Keratinocyte (primary cell): ENCODE data around the gene C1QTNF12. TPM values are rescaled to one million over a fixed set of nuclear protein-coding genes. Genes with fewer than 3 reads are reported as not detected.
"Not testable (repeated sequence)": the region's sequence is repeated elsewhere in the genome, so short reads cannot be mapped to it uniquely, and the experiment has no call there.

ENCODE experiments used
- DNase-seq: peaks from one replicate; pipeline ENCODE4 v3.0.0-alpha.2; 2011; ENCODE audit warnings: low read depth, missing footprints, low spot score
- FAIRE-seq: peaks from 2 replicates; lab custom pipeline; 2011; peaks lifted over from hg19 to GRCh38; lab: Jason Lieb, UNC
- H2AFZ ChIP-seq: 2 replicates; pipeline ENCODE4 v1.6.0; 2012; ENCODE audit warnings: low read length, control low read depth, inconsistent platforms; ENCODE audit not compliant: control insufficient read depth
- H3K27ac ChIP-seq: 2 replicates; pipeline ENCODE4 v1.5.1; 2011; ENCODE audit warnings: low read length; ENCODE audit not compliant: control insufficient read depth, insufficient read depth
- H3K27me3 ChIP-seq: 3 replicates; pipeline ENCODE4 v1.6.0; 2011; ENCODE audit warnings: low read length; ENCODE audit not compliant: control insufficient read depth, insufficient read depth; ENCODE audit errors: extremely low read depth
- H3K36me3 ChIP-seq, 2 experiments: 2 replicates in 1 of 2; 3 replicates in 1 of 2; pipeline ENCODE4 v1.5.1; 2011; ENCODE audit warnings: low read length in 2 of 2, mild to moderate bottlenecking in 1 of 2; ENCODE audit not compliant: control insufficient read depth in 2 of 2, insufficient read depth in 2 of 2; ENCODE audit errors: extremely low read depth in 1 of 2
- H3K4me1 ChIP-seq: 3 replicates; pipeline ENCODE4 v1.5.1; 2011; ENCODE audit warnings: low read length; ENCODE audit not compliant: control insufficient read depth, insufficient read depth; ENCODE audit errors: extremely low read depth
- H3K4me2 ChIP-seq: 3 replicates; pipeline ENCODE4 v1.6.0; 2011; ENCODE audit warnings: low read depth, low read length; ENCODE audit not compliant: control insufficient read depth, insufficient read depth; ENCODE audit errors: extremely low read depth
- H3K4me3 ChIP-seq, 3 experiments: fragments of 200-600 bp in 1 of 3; sonication (generic) in 1 of 3; 2 replicates in 2 of 3; 3 replicates in 1 of 3; pipeline ENCODE4 v1.5.1; 2011 to 2016; ENCODE audit warnings: low read length in 3 of 3, mild to moderate bottlenecking in 3 of 3, control low read depth in 2 of 3, inconsistent platforms in 1 of 3, low read depth in 1 of 3, mixed read lengths in 1 of 3, mixed run types in 1 of 3, moderate library complexity in 1 of 3; ENCODE audit not compliant: control insufficient read depth in 2 of 3, insufficient read depth in 2 of 3; ENCODE audit errors: extremely low read depth in 1 of 3
- H3K79me2 ChIP-seq: 2 replicates; pipeline ENCODE4 v1.6.0; 2012; ENCODE audit warnings: low read length; ENCODE audit not compliant: control insufficient read depth, insufficient read depth
- H3K9ac ChIP-seq: 3 replicates; pipeline ENCODE4 v1.6.0; 2011; ENCODE audit warnings: low read length; ENCODE audit not compliant: control insufficient read depth, insufficient read depth; ENCODE audit errors: extremely low read depth
- H3K9me1 ChIP-seq: 3 replicates; pipeline ENCODE4 v1.6.0; 2011; ENCODE audit warnings: low read length; ENCODE audit not compliant: control insufficient read depth, insufficient read depth; ENCODE audit errors: extremely low read depth
- H3K9me3 ChIP-seq: 2 replicates; pipeline ENCODE4 v1.5.1; 2012; ENCODE audit warnings: low read depth, low read length; ENCODE audit not compliant: control insufficient read depth
- H4K20me1 ChIP-seq: 3 replicates; pipeline ENCODE4 v1.6.0; 2011; ENCODE audit warnings: low read length; ENCODE audit not compliant: control insufficient read depth, insufficient read depth; ENCODE audit errors: extremely low read depth
- EZH2 ChIP-seq: IDR thresholded peaks from one replicate; pipeline ENCODE4 v1.6.1; 2012; ENCODE audit warnings: inconsistent platforms, mild to moderate bottlenecking, low read length, moderate library complexity
- dilution Hi-C: fragments of 300-500 bp; cut with MboI; formaldehyde crosslinking; loops from one replicate; pipeline ENCODE4 v1.7.0; 2020; ENCODE audit warnings: low sequenced_read_pairs; ENCODE audit not compliant: extremely low pct_ligation_motif_present
- polyA plus RNA-seq, 5 experiments: library from polyadenylated mRNA; depleted of rRNA in 3 of 5; stranded (reverse) in 3 of 5; stranded (forward) in 1 of 5; unstranded in 1 of 5; fragments of >200 nt; gene quantifications; 1 replicate in 1 of 5; 2 replicates in 3 of 5; 3 replicates in 1 of 5; pipeline versions ENCODE4 v1.2.1 to v1.2.3, GENCODE V29; 2011 to 2012; ENCODE audit warnings: missing spikeins in 2 of 5, low read depth in 1 of 5, low replicate concordance in 1 of 5
- TF ChIP-seq, protein P1 (sequence below), 3 experiments: IDR thresholded peaks in 1 of 3; conservative IDR thresholded peaks in 1 of 3; optimal IDR thresholded peaks in 1 of 3; 2 replicates in 2 of 3; 3 replicates in 1 of 3; pipeline versions ENCODE3 to v1.5.1; 2011; ENCODE audit warnings: low read length in 3 of 3, mild to moderate bottlenecking in 3 of 3, moderate library complexity in 2 of 3, control low read depth in 1 of 3, inconsistent platforms in 1 of 3; ENCODE audit not compliant: insufficient read depth in 2 of 3; ENCODE audit errors: extremely low read depth in 1 of 3

Gene C1QTNF12
- polyA plus RNA-seq, 1 donor (not counting 4 experiments of a cell fraction or from before 2014, with no cell fraction given), result 0.18 TPM

DNA sequence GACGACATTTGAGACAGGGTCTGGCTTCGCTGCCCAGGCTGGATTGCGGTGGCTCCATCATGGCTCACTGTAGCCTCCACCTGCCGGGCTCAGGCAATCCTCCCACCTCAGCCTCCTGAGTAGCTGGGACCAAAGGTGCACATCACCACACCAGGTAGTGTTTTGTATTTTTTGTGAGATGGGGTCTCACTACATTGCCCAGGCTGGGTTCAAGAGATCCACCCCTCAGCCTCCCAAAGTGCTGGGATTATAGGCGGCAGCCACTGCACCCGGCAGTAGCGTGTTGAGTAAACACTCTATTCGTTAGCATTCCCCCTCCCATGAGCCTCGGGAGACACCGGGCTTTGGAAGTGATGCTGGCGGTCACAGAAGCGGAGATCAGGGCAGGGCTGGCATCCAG is 6.8 kb upstream of the C1QTNF12 start:
- peaks cover 10% of the 10 kb centered on the region for H3K4me1 ChIP-seq
- H3K9ac ChIP-seq, result no peak overlapping the region
- H3K9me3 ChIP-seq, result no peaks in the 10 kb centered on the region
- DNase-seq, result no peak
- H3K4me2 ChIP-seq, result no peak overlapping the region
- H3K36me3 ChIP-seq, result peaks cover 15 to 22% of the 10 kb centered on the region in 2 experiments
- dilution Hi-C loops, result no loop called here
- TF ChIP-seq, protein P1, sequence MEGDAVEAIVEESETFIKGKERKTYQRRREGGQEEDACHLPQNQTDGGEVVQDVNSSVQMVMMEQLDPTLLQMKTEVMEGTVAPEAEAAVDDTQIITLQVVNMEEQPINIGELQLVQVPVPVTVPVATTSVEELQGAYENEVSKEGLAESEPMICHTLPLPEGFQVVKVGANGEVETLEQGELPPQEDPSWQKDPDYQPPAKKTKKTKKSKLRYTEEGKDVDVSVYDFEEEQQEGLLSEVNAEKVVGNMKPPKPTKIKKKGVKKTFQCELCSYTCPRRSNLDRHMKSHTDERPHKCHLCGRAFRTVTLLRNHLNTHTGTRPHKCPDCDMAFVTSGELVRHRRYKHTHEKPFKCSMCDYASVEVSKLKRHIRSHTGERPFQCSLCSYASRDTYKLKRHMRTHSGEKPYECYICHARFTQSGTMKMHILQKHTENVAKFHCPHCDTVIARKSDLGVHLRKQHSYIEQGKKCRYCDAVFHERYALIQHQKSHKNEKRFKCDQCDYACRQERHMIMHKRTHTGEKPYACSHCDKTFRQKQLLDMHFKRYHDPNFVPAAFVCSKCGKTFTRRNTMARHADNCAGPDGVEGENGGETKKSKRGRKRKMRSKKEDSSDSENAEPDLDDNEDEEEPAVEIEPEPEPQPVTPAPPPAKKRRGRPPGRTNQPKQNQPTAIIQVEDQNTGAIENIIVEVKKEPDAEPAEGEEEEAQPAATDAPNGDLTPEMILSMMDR (optimal IDR thresholded peaks at IDR 0.05 in 1 of 3, IDR thresholded peaks at IDR 0.05 in 1 of 3, conservative IDR thresholded peaks at IDR 0.05 in 1 of 3; ENCODE audit: extremely low read depth in 1 of 3, insufficient read depth in 2 of 3, low read length in 3 of 3), result no peak
- no peak for TF ChIP-seq EZH2
- H3K9me1 ChIP-seq, result no peaks in the 10 kb centered on the region
- H3K79me2 ChIP-seq, result peaks cover 3% of the 10 kb centered on the region
- FAIRE-seq, result no peak
- H3K27ac ChIP-seq, result no peak overlapping the region
- no peak overlapping the region for H3K4me3 ChIP-seq
- H4K20me1 ChIP-seq, result peaks cover under 1% of the 10 kb centered on the region
- no peak overlapping the region for H2AFZ ChIP-seq
- no peaks in the 10 kb centered on the region for H3K27me3 ChIP-seq

DNA sequence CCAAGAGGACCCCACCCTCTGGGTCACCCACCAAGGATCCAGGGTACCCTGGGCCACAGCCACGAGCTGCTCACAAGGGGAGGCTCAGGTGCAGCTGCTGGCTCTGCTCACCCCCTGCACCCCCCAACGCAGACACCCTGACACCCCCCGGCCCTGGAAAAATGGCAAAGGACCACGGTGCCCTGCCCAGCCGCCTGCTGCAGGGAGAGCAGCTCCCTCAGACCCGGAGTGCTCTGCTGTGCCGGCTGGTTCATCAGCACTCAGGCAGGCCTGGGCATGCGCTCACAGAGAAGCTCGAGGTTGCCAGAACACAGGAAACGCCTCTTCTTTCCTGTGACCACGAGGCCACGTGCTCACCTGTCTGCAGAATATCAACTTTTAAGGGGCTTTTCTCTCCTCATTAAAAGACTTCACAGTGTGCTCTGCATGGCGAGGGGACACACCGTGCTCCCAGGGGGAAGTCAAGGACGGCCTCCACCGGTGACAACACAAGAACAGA is 4.3 kb upstream of the C1QTNF12 start:
- H3K27ac ChIP-seq, result peak overlapping the region; percentile 2
- FAIRE-seq (peak; percentile 96), DNase-seq (no peak)
- peaks cover 8 to 18% of the 10 kb centered on the region in 2 experiments for H3K36me3 ChIP-seq
- no peaks in the 10 kb centered on the region for H3K9me3 ChIP-seq
- dilution Hi-C loops, result no loop called here
- H2AFZ ChIP-seq, result no peak overlapping the region
- TF ChIP-seq, protein P1 (optimal IDR thresholded peaks at IDR 0.05 in 1 of 3, IDR thresholded peaks at IDR 0.05 in 1 of 3, conservative IDR thresholded peaks at IDR 0.05 in 1 of 3; ENCODE audit: extremely low read depth in 1 of 3, insufficient read depth in 2 of 3, low read length in 3 of 3), result no peak
- TF ChIP-seq EZH2, result no peak
- H3K27me3 ChIP-seq, result peaks cover 11% of the 10 kb centered on the region
- no peaks in the 10 kb centered on the region for H3K79me2 ChIP-seq
- no peaks in the 10 kb centered on the region for H4K20me1 ChIP-seq
- H3K4me1 ChIP-seq, result peaks cover 8% of the 10 kb centered on the region
- no peaks in the 10 kb centered on the region for H3K9me1 ChIP-seq
- H3K4me2 ChIP-seq, result peak overlapping the region; percentile 50
- H3K9ac ChIP-seq, result no peak overlapping the region
- H3K4me3 ChIP-seq, result peak overlapping the region in 1 of 3 experiments; percentile 39

DNA sequence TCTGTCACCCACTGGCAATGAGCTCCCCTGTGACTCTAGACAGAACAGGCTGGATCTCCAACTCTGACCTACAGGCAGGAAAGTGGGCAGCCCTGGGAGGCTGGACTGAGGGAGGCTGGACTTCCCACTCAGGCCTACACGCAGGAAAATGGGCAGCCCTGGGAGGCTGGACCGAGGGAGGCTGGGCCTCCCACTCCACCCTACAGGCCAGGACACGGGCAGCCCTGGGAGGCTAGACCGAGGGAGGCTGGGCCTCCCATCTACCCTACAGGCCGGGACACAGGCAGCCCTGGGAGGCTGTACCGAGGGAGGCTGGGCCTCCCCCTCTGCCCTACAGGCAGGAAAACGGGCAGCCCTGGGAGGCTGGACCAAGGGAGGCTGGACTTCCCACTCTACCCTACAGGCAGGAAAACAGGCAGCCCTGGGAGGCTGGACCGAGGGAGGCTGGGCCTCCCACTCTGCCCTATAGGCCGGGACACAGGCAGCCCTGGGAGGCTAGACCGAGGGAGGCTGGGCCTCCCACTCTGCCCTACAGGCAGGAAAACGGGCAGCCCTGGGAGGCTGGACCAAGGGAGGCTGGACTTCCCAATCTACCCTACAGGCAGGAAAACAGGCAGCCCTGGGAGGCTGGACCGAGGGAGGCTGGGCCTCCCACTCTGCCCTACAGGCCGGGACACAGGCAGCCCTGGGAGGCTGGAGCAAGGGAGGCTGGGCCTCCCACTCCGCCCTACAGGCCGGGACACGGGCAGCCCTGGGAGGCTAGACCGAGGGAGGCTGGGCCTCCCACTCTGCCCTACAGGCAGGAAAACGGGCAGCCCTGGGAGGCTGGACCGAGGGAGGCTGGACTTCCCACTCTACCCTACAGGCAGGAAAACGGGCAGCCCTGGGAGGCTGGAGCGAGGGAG is 1.7 kb upstream of the C1QTNF12 start:
- H3K4me1 ChIP-seq, H3K4me2 ChIP-seq, H3K9ac ChIP-seq, DNase-seq, H3K27ac ChIP-seq, H3K4me3 ChIP-seq, FAIRE-seq, H3K79me2 ChIP-seq, dilution Hi-C loops, H3K9me3 ChIP-seq, H4K20me1 ChIP-seq, H2AFZ ChIP-seq, H3K36me3 ChIP-seq, H3K9me1 ChIP-seq: not testable (repeated sequence)
- H3K27me3 ChIP-seq, result peaks cover 14% of the 10 kb centered on the region
